Stimulated activated CD8-positive, alpha-beta memory T cell treated with anti-CD3 and anti-CD28 coated beads, Interleukin-15, amount 100 ng/mL, for 1 hour (primary cell): ENCODE data around the gene CCT2.

Experiments
- DNase-seq: peaks from one replicate; pipeline ENCODE4 v3.0.0-alpha.2; 2020; ENCODE audit warnings: low read depth

Gene CCT2

GRCh38 chr12:69585189-69586062 lies at the start of gene CCT2:
TSS of gene CCT2 (plus strand) at chr12:69585459. CDS start at chr12:69585522, 63 bp downstream.
- DNase-seq: peak; percentile 92

DNA sequence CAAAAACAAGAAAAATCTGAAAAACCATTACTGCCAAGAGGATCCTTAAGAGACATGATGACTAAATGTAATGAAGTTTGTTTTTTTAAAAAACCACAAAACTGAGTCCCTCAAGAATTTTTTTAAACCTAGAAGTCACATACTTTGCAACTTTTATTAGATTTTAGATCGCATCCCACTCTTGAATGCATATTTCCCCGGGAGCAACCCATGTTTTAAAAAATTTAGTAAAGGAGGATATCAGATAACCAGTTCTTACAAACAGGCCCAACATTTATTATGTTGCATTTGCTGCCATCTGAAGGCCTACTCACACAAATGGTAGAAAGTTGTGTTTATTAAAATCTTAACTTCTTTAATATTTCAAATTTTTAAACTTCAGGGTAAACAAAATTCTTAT lies 44.3 kb upstream of the CCT2 start:
- no peak for DNase-seq

- no peak for DNase-seq
Observed at GRCh38 chr12:69544087-69544486, 41.2 kb upstream of the CCT2 start.

GRCh38 chr12:69545081-69545480 lies 40.2 kb upstream of the CCT2 start:
- DNase-seq: no peak

GRCh38 chr12:69546693-69547438 lies 38.4 kb upstream of the CCT2 start:
- DNase-seq: no peak

- no peak for DNase-seq
Observed at GRCh38 chr12:69548687-69549086, 36.6 kb upstream of the CCT2 start.

GRCh38 chr12:69550569-69551350 lies 34.5 kb upstream of the CCT2 start:
- no peak for DNase-seq

- DNase-seq: no peak
Observed at GRCh38 chr12:69553628-69554248, 31.5 kb upstream of the CCT2 start.

- no peak for DNase-seq
Observed at GRCh38 chr12:69555461-69555860, 29.8 kb upstream of the CCT2 start.

- no peak for DNase-seq
Observed at GRCh38 chr12:69556383-69556782, 28.9 kb upstream of the CCT2 start.

GRCh38 chr12:69563166-69563762 lies 22.0 kb upstream of the CCT2 start:
- DNase-seq: no peak

DNA sequence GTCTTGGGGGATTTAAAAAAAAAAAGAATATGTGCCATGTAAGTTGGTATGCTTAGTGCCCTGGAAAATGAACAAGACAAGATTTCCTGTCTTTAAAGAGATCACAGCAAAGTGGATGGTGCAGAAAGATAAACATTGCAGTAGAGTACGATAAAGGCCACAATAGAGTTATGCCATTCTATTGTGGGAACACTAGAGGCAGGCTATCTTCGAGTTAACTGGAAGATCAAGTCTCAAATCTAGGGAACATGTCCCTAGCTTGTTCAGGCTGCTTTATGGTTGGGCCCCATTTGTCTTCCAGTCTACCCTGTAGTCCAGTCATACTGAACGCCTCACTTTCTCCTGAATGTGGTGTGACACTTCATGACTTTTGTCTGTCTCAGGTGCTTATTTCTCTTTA lies 18.7 kb upstream of the CCT2 start:
- DNase-seq: no peak

DNA sequence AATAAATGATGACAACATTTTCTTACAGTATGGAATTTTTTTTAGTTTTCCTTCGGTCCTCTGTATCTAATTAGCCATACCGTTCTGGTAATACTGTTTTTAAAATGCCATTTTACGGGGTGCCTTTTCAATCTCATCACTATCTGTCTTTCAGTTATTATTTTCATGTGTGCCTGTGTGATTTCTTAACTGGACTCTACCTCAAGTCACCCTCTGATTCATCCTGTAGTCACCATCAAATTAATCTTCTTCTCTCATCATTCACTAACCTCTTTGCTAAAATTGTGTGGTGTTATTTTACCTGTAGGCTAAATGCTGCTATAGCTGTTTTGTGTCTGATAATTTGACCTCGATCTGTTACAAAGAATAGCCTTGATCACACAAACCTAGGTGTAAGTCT lies 16.0 kb upstream of the CCT2 start:
- DNase-seq: no peak

- no peak for DNase-seq
Observed at GRCh38 chr12:69570000-69570516, 15.2 kb upstream of the CCT2 start.

- peak; percentile 30 for DNase-seq
Observed at GRCh38 chr12:69570545-69571399, 14.5 kb upstream of the CCT2 start.

GRCh38 chr12:69575346-69575745 lies 9.9 kb upstream of the CCT2 start:
- DNase-seq: no peak

DNA sequence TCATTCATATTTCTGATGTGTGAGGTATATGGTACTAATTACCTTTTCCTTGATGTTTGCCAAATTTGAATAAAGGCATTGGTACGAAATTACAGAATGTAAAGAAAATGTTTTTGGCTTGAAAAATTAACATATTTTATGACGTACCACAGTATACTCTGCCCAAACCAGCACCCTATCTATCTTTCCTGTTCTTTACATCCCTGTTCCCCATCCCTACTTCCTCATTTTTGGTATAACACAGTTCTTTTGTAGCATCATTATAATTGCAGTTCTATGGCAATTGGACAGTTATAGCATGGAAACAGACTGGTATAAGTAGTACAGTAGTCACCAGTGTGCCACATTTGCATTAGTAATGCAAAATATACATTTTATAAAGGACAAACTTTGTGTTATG lies 7.0 kb upstream of the CCT2 start:
- DNase-seq: no peak

- no peak for DNase-seq
Observed at GRCh38 chr12:69579029-69579428, 6.2 kb upstream of the CCT2 start.

- DNase-seq: no peak
Observed at GRCh38 chr12:69580074-69580473, 5.2 kb upstream of the CCT2 start.

GRCh38 chr12:69583203-69583602 lies 2.1 kb upstream of the CCT2 start:
- no peak for DNase-seq
